ENCODE results near the gene DNAJC1.
"Not testable (repeated sequence)": the region's sequence is repeated elsewhere in the genome, so short reads cannot be mapped to it uniquely, and the experiment has no call there.

DNAJC1 gene

DNA sequence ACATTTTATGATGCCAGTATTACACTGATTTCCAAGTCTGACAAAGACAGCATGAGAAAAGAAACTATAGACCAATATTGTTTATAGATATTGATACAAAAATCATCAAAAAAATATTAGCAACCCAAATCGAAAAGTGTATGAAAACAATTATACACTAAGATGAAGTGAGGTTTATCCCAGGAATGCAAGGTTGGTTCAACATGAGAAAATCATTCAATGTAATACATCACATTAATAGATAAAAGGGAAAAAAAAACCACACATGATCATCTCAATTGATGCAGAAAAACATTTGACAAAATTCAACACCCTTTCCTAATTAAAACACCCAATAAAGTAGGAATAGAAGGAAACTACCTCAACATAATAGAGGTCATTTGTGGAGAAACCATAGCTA lies 153.9 kb downstream of the DNAJC1 start:
- Histone ChIP-seq H3K18ac (ENCODE audit: low read depth in 1 of 2, low read length in 2 of 2) (no peak overlapping the region), H2BK12ac (ENCODE audit: low read length in 2 of 2) (no peak overlapping the region), H3K9me3 (ENCODE audit: control insufficient read depth, low read length) (peaks cover 40% of the 10 kb centered on the region), H3K4ac (ENCODE audit: low read depth in 1 of 2, low read length in 2 of 2) (no peak overlapping the region), H3K23ac (ENCODE audit: low read length in 2 of 2) (no peak overlapping the region), H2AK5ac (ENCODE audit: low read length, severe bottlenecking) (no peak overlapping the region), H3K9ac (ENCODE audit: low read length) (no peak overlapping the region), H3K36me3 (ENCODE audit: control insufficient read depth in 1 of 2, insufficient read depth in 2 of 2, low read depth in 1 of 2, low read length in 2 of 2) (peaks cover 0 to 5% of the 10 kb centered on the region in 2 experiments), H3K27ac (ENCODE audit: low read length, poor library complexity, severe bottlenecking) (no peak overlapping the region), H2AFZ (ENCODE audit: low read depth, low read length) (no peak overlapping the region), H2BK120ac (ENCODE audit: low read depth, low read length) (no peak overlapping the region), H4K91ac (ENCODE audit: low read length) (no peak overlapping the region), H2BK15ac (ENCODE audit: low read depth, poor library complexity, severe bottlenecking) (no peak overlapping the region), H3K14ac (ENCODE audit: low read length in 2 of 2) (no peak overlapping the region), H3K27me3 (ENCODE audit: control insufficient read depth in 1 of 2, insufficient read depth in 1 of 2, low read length in 2 of 2) (no peaks in the 10 kb centered on the region), H3K79me1 (replicated peaks; ENCODE audit: low read length, poor library complexity, severe bottlenecking) (peaks cover 1% of the 10 kb centered on the region), H3K4me2 (ENCODE audit: low read length, poor library complexity, severe bottlenecking) (no peak overlapping the region), H3K4me3 (ENCODE audit: insufficient read depth in 1 of 2, low read depth in 1 of 2, low read length in 2 of 2) (no peak overlapping the region), H3K4me1 (ENCODE audit: control insufficient read depth, insufficient read depth, low read depth, low read length) (no peaks in the 10 kb centered on the region), H4K8ac (ENCODE audit: low read length) (no peak overlapping the region), H2BK5ac (ENCODE audit: low read depth, low read length, poor library complexity, severe bottlenecking) (no peak overlapping the region)
- DNase-seq = no peak
- no CpG with 5 or more reads among the region's 1 CpG for WGBS

DNA sequence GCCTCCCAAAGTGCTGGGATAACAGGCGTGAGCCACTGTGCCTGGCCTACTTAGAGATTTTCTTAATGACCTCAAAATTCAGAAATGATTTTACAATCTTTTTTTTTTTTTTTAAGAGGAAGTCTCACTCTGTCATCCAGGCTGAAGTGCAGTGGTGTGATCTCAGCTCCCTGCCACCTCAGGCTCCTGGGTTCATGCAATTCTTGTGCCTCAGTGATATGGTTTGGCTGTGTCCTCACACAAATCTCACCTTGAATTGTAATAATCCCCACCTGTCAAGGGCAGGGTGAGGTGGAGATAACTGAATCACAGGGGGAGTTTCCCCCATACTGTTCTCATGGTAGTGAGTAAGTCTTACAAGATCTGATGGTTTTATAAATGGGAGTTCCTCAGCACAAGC lies 159.9 kb downstream of the DNAJC1 start:
- Histone ChIP-seq H3K4me1 (ENCODE audit: control insufficient read depth, insufficient read depth, low read depth, low read length) (no peaks in the 10 kb centered on the region), H3K18ac (ENCODE audit: low read depth in 1 of 2, low read length in 2 of 2) (no peak overlapping the region), H4K8ac (ENCODE audit: low read length) (no peak overlapping the region), H3K27ac (ENCODE audit: low read length, poor library complexity, severe bottlenecking) (no peak overlapping the region), H2BK120ac (ENCODE audit: low read depth, low read length) (no peak overlapping the region), H2BK12ac (ENCODE audit: low read length in 2 of 2) (no peak overlapping the region), H3K9me3 (ENCODE audit: control insufficient read depth, low read length) (peaks cover 11% of the 10 kb centered on the region), H2BK15ac (ENCODE audit: low read depth, poor library complexity, severe bottlenecking) (no peak overlapping the region), H3K23ac (ENCODE audit: low read length in 2 of 2) (no peak overlapping the region), H3K4me2 (ENCODE audit: low read length, poor library complexity, severe bottlenecking) (no peak overlapping the region), H3K79me1 (replicated peaks; ENCODE audit: low read length, poor library complexity, severe bottlenecking) (no peaks in the 10 kb centered on the region), H3K36me3 (ENCODE audit: control insufficient read depth in 1 of 2, insufficient read depth in 2 of 2, low read depth in 1 of 2, low read length in 2 of 2) (peaks cover 0 to 5% of the 10 kb centered on the region in 2 experiments), H4K91ac (ENCODE audit: low read length) (no peak overlapping the region), H2AFZ (ENCODE audit: low read depth, low read length) (no peak overlapping the region), H3K4me3 (ENCODE audit: insufficient read depth in 1 of 2, low read depth in 1 of 2, low read length in 2 of 2) (no peak overlapping the region), H3K9ac (ENCODE audit: low read length) (no peak overlapping the region), H2AK5ac (ENCODE audit: low read length, severe bottlenecking) (no peak overlapping the region), H3K4ac (ENCODE audit: low read depth in 1 of 2, low read length in 2 of 2) (no peak overlapping the region), H3K27me3 (ENCODE audit: control insufficient read depth in 1 of 2, insufficient read depth in 1 of 2, low read length in 2 of 2) (no peaks in the 10 kb centered on the region), H3K14ac (ENCODE audit: low read length in 2 of 2) (no peak overlapping the region), H2BK5ac (ENCODE audit: low read depth, low read length, poor library complexity, severe bottlenecking) (no peak overlapping the region)
- 60% methylated on average over 1 of the region's 1 CpG for WGBS
- DNase-seq = no peak

DNA sequence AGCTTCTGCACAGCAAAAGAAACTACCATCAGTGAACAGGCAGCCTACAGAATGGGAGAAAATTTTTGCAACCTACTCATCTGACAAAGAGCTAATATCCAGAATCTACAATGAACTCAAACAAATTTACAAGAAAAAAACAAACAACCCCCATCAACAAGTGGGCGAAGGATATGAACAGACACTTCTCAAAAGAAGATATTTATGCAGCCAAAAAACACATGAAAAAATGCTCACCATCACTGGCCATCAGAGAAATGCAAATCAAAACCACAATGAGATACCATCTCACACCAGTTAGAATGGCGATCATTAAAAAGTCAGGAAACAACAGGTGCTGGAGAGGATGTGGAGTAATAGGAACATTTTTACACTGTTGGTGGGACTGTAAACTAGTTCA lies 162.3 kb downstream of the DNAJC1 start:
- H3K4ac ChIP-seq (ENCODE audit: low read depth in 1 of 2, low read length in 2 of 2); H3K27ac ChIP-seq (ENCODE audit: low read length, poor library complexity, severe bottlenecking); H3K36me3 ChIP-seq (ENCODE audit: control insufficient read depth in 1 of 2, insufficient read depth in 2 of 2, low read depth in 1 of 2, low read length in 2 of 2); H3K4me3 ChIP-seq (ENCODE audit: insufficient read depth in 1 of 2, low read depth in 1 of 2, low read length in 2 of 2); H3K9ac ChIP-seq (ENCODE audit: low read length); H3K9me3 ChIP-seq (ENCODE audit: control insufficient read depth, low read length); H4K91ac ChIP-seq (ENCODE audit: low read length); H3K27me3 ChIP-seq (ENCODE audit: control insufficient read depth in 1 of 2, insufficient read depth in 1 of 2, low read length in 2 of 2); DNase-seq; H4K8ac ChIP-seq (ENCODE audit: low read length); H3K14ac ChIP-seq (ENCODE audit: low read length in 2 of 2); H2AK5ac ChIP-seq (ENCODE audit: low read length, severe bottlenecking); H3K23ac ChIP-seq (ENCODE audit: low read length in 2 of 2); H2BK15ac ChIP-seq (ENCODE audit: low read depth, poor library complexity, severe bottlenecking); H3K4me2 ChIP-seq (ENCODE audit: low read length, poor library complexity, severe bottlenecking); H2BK5ac ChIP-seq (ENCODE audit: low read depth, low read length, poor library complexity, severe bottlenecking); H3K79me1 ChIP-seq (replicated peaks; ENCODE audit: low read length, poor library complexity, severe bottlenecking); H3K18ac ChIP-seq (ENCODE audit: low read depth in 1 of 2, low read length in 2 of 2); H2BK120ac ChIP-seq (ENCODE audit: low read depth, low read length); H2BK12ac ChIP-seq (ENCODE audit: low read length in 2 of 2); H2AFZ ChIP-seq (ENCODE audit: low read depth, low read length); H3K4me1 ChIP-seq (ENCODE audit: control insufficient read depth, insufficient read depth, low read depth, low read length): not testable (repeated sequence)
- no CpG with 5 or more reads among the region's 2 CpGs for WGBS

- H3K27ac ChIP-seq (ENCODE audit: low read length, poor library complexity, severe bottlenecking); H3K4me3 ChIP-seq (ENCODE audit: insufficient read depth in 1 of 2, low read depth in 1 of 2, low read length in 2 of 2); H4K8ac ChIP-seq (ENCODE audit: low read length); H3K36me3 ChIP-seq (ENCODE audit: control insufficient read depth in 1 of 2, insufficient read depth in 2 of 2, low read depth in 1 of 2, low read length in 2 of 2); H3K14ac ChIP-seq (ENCODE audit: low read length in 2 of 2); H4K91ac ChIP-seq (ENCODE audit: low read length); H2AFZ ChIP-seq (ENCODE audit: low read depth, low read length); H3K9ac ChIP-seq (ENCODE audit: low read length); H2BK120ac ChIP-seq (ENCODE audit: low read depth, low read length); H3K79me1 ChIP-seq (replicated peaks; ENCODE audit: low read length, poor library complexity, severe bottlenecking); H2AK5ac ChIP-seq (ENCODE audit: low read length, severe bottlenecking); H3K23ac ChIP-seq (ENCODE audit: low read length in 2 of 2); H3K4me1 ChIP-seq (ENCODE audit: control insufficient read depth, insufficient read depth, low read depth, low read length); H3K4ac ChIP-seq (ENCODE audit: low read depth in 1 of 2, low read length in 2 of 2); H3K27me3 ChIP-seq (ENCODE audit: control insufficient read depth in 1 of 2, insufficient read depth in 1 of 2, low read length in 2 of 2); H2BK15ac ChIP-seq (ENCODE audit: low read depth, poor library complexity, severe bottlenecking); DNase-seq; H3K9me3 ChIP-seq (ENCODE audit: control insufficient read depth, low read length); H2BK5ac ChIP-seq (ENCODE audit: low read depth, low read length, poor library complexity, severe bottlenecking); H3K18ac ChIP-seq (ENCODE audit: low read depth in 1 of 2, low read length in 2 of 2); H2BK12ac ChIP-seq (ENCODE audit: low read length in 2 of 2); H3K4me2 ChIP-seq (ENCODE audit: low read length, poor library complexity, severe bottlenecking): not testable (repeated sequence)
- 97% methylated on average over 21 of the region's 29 CpGs for WGBS
Observed at GRCh38 chr10:21837487-21837886, 166.0 kb downstream of the DNAJC1 start.
